Transverse colon (tissue), 4 donors: Measurements from ENCODE around the gene ARHGEF10L. TPM values are rescaled to one million over a fixed set of nuclear protein-coding genes. Genes with fewer than 3 reads are reported as not detected.
A peak's percentile ranks its signal among the peaks of the same experiment; 100 is the strongest.

Experiments
- DNase-seq: peaks from one replicate; pipeline ENCODE4 v3.0.0-alpha.2; 2019
- H3K27ac ChIP-seq, 4 donors: fragments of 200-600 bp; sonication (generic); 2 replicates each; pipeline ENCODE4 v1.5.1; 2016 to 2018; ENCODE audit warnings: inconsistent platforms in 4 of 4
- H3K27me3 ChIP-seq: fragments of 200-600 bp; sonication (generic); 2 replicates; pipeline ENCODE4 v1.5.1; 2017; ENCODE audit warnings: inconsistent platforms
- H3K36me3 ChIP-seq, 4 donors: fragments of 200-600 bp; sonication (generic); 2 replicates each; pipeline ENCODE4 v1.5.1; 2017 to 2019; ENCODE audit warnings: inconsistent platforms in 4 of 4
- H3K4me1 ChIP-seq, 4 donors: fragments of 200-600 bp; sonication (generic); 2 replicates each; pipeline ENCODE4 v1.5.1; 2017 to 2020; ENCODE audit warnings: inconsistent platforms in 4 of 4
- H3K4me3 ChIP-seq, 4 donors: fragments of 200-600 bp; sonication (generic); 1 replicate in 1 of 4; 2 replicates in 3 of 4; pipeline versions ENCODE4 v1.5.1 to v1.6.1; 2017 to 2019; ENCODE audit warnings: inconsistent platforms in 4 of 4
- H3K9me3 ChIP-seq, 2 donors: fragments of 200-600 bp; sonication (generic); 2 replicates each; pipeline ENCODE4 v1.5.1; 2017 to 2019; ENCODE audit warnings: inconsistent platforms in 2 of 2
- EP300 ChIP-seq: sonication (generic); formaldehyde crosslinking; IDR thresholded peaks from one replicate; pipeline ENCODE4 v1.6.1; 2017; ENCODE audit warnings: antibody characterized with exemption, low read depth
- POLR2A ChIP-seq: fragments of 450-650 bp; IDR thresholded peaks from one replicate; pipeline ENCODE4 v1.6.1; 2016; ENCODE audit warnings: antibody characterized with exemption, mild to moderate bottlenecking, moderate library complexity
- POLR2AphosphoS5 ChIP-seq, 3 donors: sonication (generic); formaldehyde crosslinking; IDR thresholded peaks; one replicate each; pipeline ENCODE4 v1.6.1; 2016; ENCODE audit warnings: antibody characterized with exemption in 3 of 3
- WGBS, 2 donors: methylation state at CpG; one replicate each; pipeline ENCODE4 v1.1.5; 2018; ENCODE audit warnings: low coverage in 1 of 2; 5-methylcytosine and 5-hydroxymethylcytosine counted together
- in situ Hi-C, 4 donors: fragments of 200-750 bp; cut with MboI; loops; one replicate each; pipeline versions ENCODE4 v1.15.0 to v1.15.1; 2017; ENCODE audit warnings: low sequenced_read_pairs in 3 of 4, low pct_ligation_motif_present in 1 of 4, low pct_unique_long_range_greater_than_20kb in 1 of 4
- intact Hi-C: fragments of 100-400 bp; cut with DNase I; formaldehyde crosslinking; loops from one replicate; pipeline ENCODE4 v1.15.1; 2023; ENCODE audit warnings: low total_unique reads
- total RNA-seq, 4 donors: library from RNA; depleted of rRNA; stranded (reverse); fragments of >200 nt; gene quantifications; one replicate each; pipeline ENCODE4 v1.1.0, GENCODE V29; 2016
- TF ChIP-seq, protein P1 (sequence below), 5 experiments: fragments of 200-600 bp in 3 of 5; fragments of 450-650 bp in 2 of 5; sonication (generic) in 3 of 5; IDR thresholded peaks; 1 replicate in 2 of 5; 2 replicates in 3 of 5; pipeline ENCODE4 v1.5.1; 2016 to 2017; ENCODE audit warnings: antibody characterized with exemption in 5 of 5, inconsistent platforms in 3 of 5, mild to moderate bottlenecking in 2 of 5, moderate library complexity in 1 of 5

The ARHGEF10L gene
- total RNA-seq, 4 donors from 2014 or later: 115 to 326 (median 199) TPM

DNA sequence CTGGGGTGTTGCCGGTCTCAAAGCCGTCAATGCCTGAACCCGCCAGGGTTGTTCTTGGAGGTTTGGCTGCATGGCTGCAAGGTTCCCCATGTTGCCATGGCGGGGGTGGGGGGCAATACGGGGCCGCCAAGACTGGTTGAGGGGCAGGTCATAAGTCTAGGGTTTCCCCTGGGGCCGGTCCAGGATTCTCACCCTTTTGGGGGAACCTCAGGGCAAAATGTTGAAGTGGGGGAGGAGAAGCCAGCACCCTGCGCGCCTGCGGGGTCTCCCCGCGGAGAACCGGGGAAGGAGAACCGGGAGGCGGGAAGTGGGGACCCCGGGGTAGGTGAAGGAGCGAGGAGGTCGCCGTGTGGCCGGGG lies 401 bp upstream of the ARHGEF10L start:
- Histone ChIP-seq H3K4me3 (peak overlapping the region; percentile 29 to 76 (median 42)), H3K27me3 (no peaks in the 10 kb centered on the region), H3K9me3 (no peaks in the 10 kb centered on the region), H3K36me3 (no peaks in the 10 kb centered on the region), H3K27ac (peak overlapping the region; percentile 82 to 92 (median 88)), H3K4me1 (peaks cover 6 to 56% (median 42%) of the 10 kb centered on the region in 4 donors)
- TF ChIP-seq EP300 (no peak), POLR2A (no peak), POLR2AphosphoS5 (IDR thresholded peaks at IDR 0.05) (no peak)
- TF ChIP-seq, protein P1, sequence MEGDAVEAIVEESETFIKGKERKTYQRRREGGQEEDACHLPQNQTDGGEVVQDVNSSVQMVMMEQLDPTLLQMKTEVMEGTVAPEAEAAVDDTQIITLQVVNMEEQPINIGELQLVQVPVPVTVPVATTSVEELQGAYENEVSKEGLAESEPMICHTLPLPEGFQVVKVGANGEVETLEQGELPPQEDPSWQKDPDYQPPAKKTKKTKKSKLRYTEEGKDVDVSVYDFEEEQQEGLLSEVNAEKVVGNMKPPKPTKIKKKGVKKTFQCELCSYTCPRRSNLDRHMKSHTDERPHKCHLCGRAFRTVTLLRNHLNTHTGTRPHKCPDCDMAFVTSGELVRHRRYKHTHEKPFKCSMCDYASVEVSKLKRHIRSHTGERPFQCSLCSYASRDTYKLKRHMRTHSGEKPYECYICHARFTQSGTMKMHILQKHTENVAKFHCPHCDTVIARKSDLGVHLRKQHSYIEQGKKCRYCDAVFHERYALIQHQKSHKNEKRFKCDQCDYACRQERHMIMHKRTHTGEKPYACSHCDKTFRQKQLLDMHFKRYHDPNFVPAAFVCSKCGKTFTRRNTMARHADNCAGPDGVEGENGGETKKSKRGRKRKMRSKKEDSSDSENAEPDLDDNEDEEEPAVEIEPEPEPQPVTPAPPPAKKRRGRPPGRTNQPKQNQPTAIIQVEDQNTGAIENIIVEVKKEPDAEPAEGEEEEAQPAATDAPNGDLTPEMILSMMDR (IDR thresholded peaks at IDR 0.05): no peak
- WGBS, 2 donors: 14% methylated on average over 20 of the region's 20 CpGs; no CpG with 5 or more reads in 1 of the 2 donors
- in situ Hi-C loops (no loop called here), intact Hi-C loops (no loop called here)
- no peak for DNase-seq

GRCh38 chr1:17540255-17541001 lies 930 bp downstream of the ARHGEF10L start:
- intact Hi-C loops (no loop called here), in situ Hi-C loops (no loop called here)
- 6 to 14% methylated on average over 6 to 15 of the region's 26 CpGs for WGBS, 2 donors
- H3K27ac ChIP-seq: peak overlapping the region; percentile 82 to 96 (median 94)
- no peaks in the 10 kb centered on the region for H3K9me3 ChIP-seq
- TF ChIP-seq POLR2A (no peak), EP300 (no peak), POLR2AphosphoS5 (IDR thresholded peaks at IDR 0.05) (peak in 1 of 3 donors; percentile 14)
- TF ChIP-seq, protein P1 (IDR thresholded peaks at IDR 0.05): no peak
- no peak for DNase-seq
- H3K27me3 ChIP-seq: no peaks in the 10 kb centered on the region
- H3K4me1 ChIP-seq: peaks cover 7 to 67% (median 53%) of the 10 kb centered on the region in 4 donors
- peak overlapping the region; percentile 72 to 85 (median 74) for H3K4me3 ChIP-seq
- no peaks in the 10 kb centered on the region for H3K36me3 ChIP-seq

DNA sequence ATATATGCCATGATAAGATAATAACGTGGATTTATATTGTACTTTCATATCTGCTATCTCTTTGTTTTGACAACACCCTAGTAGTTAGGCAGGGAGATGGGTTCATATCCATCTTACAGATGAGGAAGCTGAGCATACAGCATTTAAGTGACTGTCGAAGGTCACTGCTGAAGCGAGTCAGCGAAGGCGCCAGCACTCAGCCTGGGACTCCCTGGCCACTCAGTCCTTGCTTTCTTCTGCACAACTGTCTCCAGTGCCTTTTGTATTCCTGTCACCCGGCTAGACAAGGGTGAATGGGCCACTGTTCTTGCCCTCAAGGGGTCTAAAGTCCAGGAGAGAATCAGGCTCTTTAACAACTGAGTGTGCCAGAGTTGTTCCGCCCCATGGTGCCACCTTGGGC lies 3.1 kb downstream of the ARHGEF10L start:
- peak; percentile 63 for DNase-seq

DNA sequence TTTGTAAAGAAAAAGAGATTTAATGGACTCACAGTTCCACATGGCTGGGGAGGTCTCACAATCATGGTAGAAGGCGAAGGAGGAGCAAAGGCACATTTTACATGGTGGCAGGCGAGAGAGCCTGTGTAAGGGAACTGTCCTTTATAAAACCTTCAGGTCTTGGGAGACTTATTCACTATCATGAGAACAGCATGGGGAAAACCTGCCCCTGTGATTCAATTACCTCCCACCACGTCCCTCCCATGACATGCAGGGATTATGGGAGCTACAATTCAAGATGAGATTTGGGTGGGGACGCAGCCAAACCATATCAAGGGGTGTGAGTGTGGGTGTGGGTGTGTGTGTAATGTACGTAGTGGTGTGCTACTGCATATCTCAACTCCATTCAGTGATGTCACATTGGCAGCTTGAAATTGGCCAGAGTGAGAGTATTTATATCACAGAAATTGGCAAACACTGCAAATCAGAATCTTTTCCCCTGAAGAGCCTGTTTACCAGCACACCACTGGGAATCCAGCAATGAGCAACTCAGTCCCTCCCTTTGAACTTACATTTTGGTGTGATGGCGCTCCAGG lies 5.4 kb downstream of the ARHGEF10L start:
- no peak for DNase-seq

More for the DNA sequence above, 3.1 kb downstream of the ARHGEF10L start:
- Histone ChIP-seq H3K27ac (peak overlapping the region; percentile 69 to 96 (median 94)), H3K4me3 (no peak overlapping the region), H3K9me3 (no peaks in the 10 kb centered on the region), H3K27me3 (no peaks in the 10 kb centered on the region), H3K36me3 (no peaks in the 10 kb centered on the region), H3K4me1 (peaks cover 25 to 74% (median 62%) of the 10 kb centered on the region in 4 donors)
- TF ChIP-seq POLR2AphosphoS5 (IDR thresholded peaks at IDR 0.05): peak in 2 of 3 donors; percentile 24 to 27
- TF ChIP-seq EP300: no peak
- TF ChIP-seq POLR2A: no peak
- TF ChIP-seq, protein P1 (IDR thresholded peaks at IDR 0.05): no peak
- intact Hi-C loops: no loop called here
- 33 to 55% methylated on average over 1 to 7 of the region's 7 CpGs for WGBS, 2 donors
- in situ Hi-C loops: no loop called here

More for the DNA sequence above, 5.4 kb downstream of the ARHGEF10L start:
- Histone ChIP-seq H3K4me3 (no peak overlapping the region), H3K27ac (peak overlapping the region; percentile 71 to 96 (median 86)), H3K36me3 (no peaks in the 10 kb centered on the region), H3K27me3 (no peaks in the 10 kb centered on the region), H3K9me3 (no peaks in the 10 kb centered on the region), H3K4me1 (peaks cover 24 to 61% (median 48%) of the 10 kb centered on the region in 4 donors)
- TF ChIP-seq, protein P1 (IDR thresholded peaks at IDR 0.05): no peak
- TF ChIP-seq POLR2A: no peak
- no peak for TF ChIP-seq POLR2AphosphoS5 (IDR thresholded peaks at IDR 0.05)
- no peak for TF ChIP-seq EP300
- WGBS, 2 donors: 50 to 70% methylated on average over 2 to 6 of the region's 6 CpGs
- in situ Hi-C loops (no loop called here), intact Hi-C loops (no loop called here)
